HepG2 (cell line): ENCODE results near the gene STIM1. TPM values are rescaled to one million over a fixed set of nuclear protein-coding genes. Genes with fewer than 3 reads are reported as not detected.

Source experiments
- ATAC-seq: fragments of 200-7000 bp; cut with Tn5 transposase; 3 replicates; pipeline ENCODE4 v1.9.1; 2020; ENCODE audit warnings: mild to moderate bottlenecking, moderate library complexity
- BruUV-seq: library from RNA; stranded (reverse); fragments of 400-500 nt; replicated peaks from 2 replicates; lab custom pipeline; 2021; lab: Mats Ljungman, UMichigan
- CTCF ChIA-PET: fragments of 300-600 bp; formaldehyde crosslinking; extraction: SDS; loops from one replicate; lab custom pipeline; 2021; ENCODE audit warnings: low total read pairs, inconsistent platforms, low intra/inter-chr PET ratio; lab: Yijun Ruan, JAX
- POLR2A ChIA-PET: fragments of 350-600 bp; sonication (Branson Sonifier 250); formaldehyde crosslinking; loops from one replicate; lab custom pipeline; 2020; ENCODE audit warnings: antibody characterized with exemption, inconsistent platforms; lab: Yijun Ruan, JAX
- DNase-seq: peaks from one replicate; pipeline ENCODE4 v3.0.0-alpha.2; 2015; ENCODE audit warnings: low spot score
- FAIRE-seq: peaks from 3 replicates; lab custom pipeline; 2011; peaks lifted over from hg19 to GRCh38; lab: Jason Lieb, UNC
- H2AFZ ChIP-seq: one replicate; pipeline ENCODE4 v1.6.1; 2011; ENCODE audit warnings: low read length, inconsistent platforms
- H3K27ac ChIP-seq: fragments of 300-600 bp; 3 replicates; pipeline ENCODE4 v1.8.0; 2011; ENCODE audit warnings: mixed run types, mild to moderate bottlenecking, mixed read lengths, low read length, inconsistent platforms; ENCODE audit not compliant: insufficient read depth; ENCODE audit errors: extremely low read length
- H3K27me3 ChIP-seq, 2 experiments: fragments of 200-600 bp in 1 of 2; 2 replicates in 1 of 2; 3 replicates in 1 of 2; pipeline versions ENCODE4 v1.6.0 to v1.8.0; 2011; ENCODE audit warnings: low read length in 2 of 2, mild to moderate bottlenecking in 2 of 2, moderate library complexity in 2 of 2, inconsistent platforms in 1 of 2; ENCODE audit not compliant: insufficient read depth in 2 of 2, control insufficient read depth in 1 of 2
- H3K36me3 ChIP-seq, 2 experiments: fragments of 200-600 bp in 1 of 2; replicated peaks in 1 of 2; 2 replicates in 1 of 2; 3 replicates in 1 of 2; pipeline versions ENCODE4 v1.5.1 to v1.8.0; 2011; ENCODE audit warnings: low read length in 2 of 2, inconsistent platforms in 1 of 2; ENCODE audit not compliant: insufficient read depth in 2 of 2, control insufficient read depth in 1 of 2
- H3K4me1 ChIP-seq: 2 replicates; pipeline ENCODE4 v1.5.1; 2012; ENCODE audit warnings: low read length, inconsistent platforms; ENCODE audit not compliant: insufficient read depth
- H3K4me2 ChIP-seq: 2 replicates; pipeline ENCODE4 v1.6.0; 2011; ENCODE audit warnings: low read depth, low read length, inconsistent platforms
- H3K4me3 ChIP-seq, 3 experiments: fragments of 200-600 bp in 1 of 3; sonication (generic), shearing (Covaris generic) in 1 of 3; replicated peaks in 1 of 3; 2 replicates each; pipeline ENCODE4 v1.5.1; 2011 to 2016; ENCODE audit warnings: low read length in 3 of 3, inconsistent platforms in 2 of 3, low read depth in 2 of 3, mild to moderate bottlenecking in 2 of 3, control low read depth in 1 of 3, mixed read lengths in 1 of 3; ENCODE audit not compliant: insufficient read depth in 1 of 3
- H3K79me2 ChIP-seq: one replicate; pipeline ENCODE4 v1.6.1; 2011; ENCODE audit warnings: low read length, inconsistent platforms; ENCODE audit not compliant: insufficient read depth
- H3K9ac ChIP-seq: 2 replicates; pipeline ENCODE4 v1.6.0; 2011; ENCODE audit warnings: mild to moderate bottlenecking, low read depth, low read length, inconsistent platforms; ENCODE audit not compliant: insufficient read depth
- H3K9me3 ChIP-seq: 2 replicates; pipeline ENCODE4 v1.5.1; 2012; ENCODE audit warnings: mild to moderate bottlenecking, low read length
- H4K20me1 ChIP-seq: 2 replicates; pipeline ENCODE4 v1.6.0; 2011; ENCODE audit warnings: inconsistent platforms, mild to moderate bottlenecking, low read length, moderate library complexity; ENCODE audit not compliant: insufficient read depth
- MIER3 ChIP-seq: IDR thresholded peaks from 2 replicates; pipeline ENCODE4 v1.6.1; 2016; ENCODE audit warnings: missing compliant biosample characterization, borderline replicate concordance
- PRPF4 ChIP-seq: fragments of 200-400 bp; formaldehyde crosslinking; IDR thresholded peaks from 2 replicates; pipeline ENCODE4 v1.6.1; 2016; ENCODE audit warnings: low read length, low read depth; ENCODE audit not compliant: poor library complexity, severe bottlenecking
- REXO4 ChIP-seq: sonication (generic); formaldehyde crosslinking; IDR thresholded peaks from 2 replicates; pipeline ENCODE4 v1.8.0; 2022; ENCODE audit warnings: missing genetic modification reagents, mild to moderate bottlenecking, borderline replicate concordance
- RXRB ChIP-seq: IDR thresholded peaks from 2 replicates; pipeline ENCODE4 v1.6.1; 2016; ENCODE audit warnings: borderline replicate concordance, missing genetic modification reagents, missing compliant biosample characterization
- SMAD9 ChIP-seq: sonication (generic); formaldehyde crosslinking; IDR thresholded peaks from 2 replicates; pipeline ENCODE4 v1.5.1; 2020; ENCODE audit warnings: mild to moderate bottlenecking, missing genetic modification reagents
- ZBTB37 ChIP-seq: sonication (generic); formaldehyde crosslinking; IDR thresholded peaks from 2 replicates; pipeline ENCODE4 v1.4.0; 2020; ENCODE audit warnings: mild to moderate bottlenecking, missing genetic modification reagents
- ZBTB7B ChIP-seq: sonication (generic); formaldehyde crosslinking; IDR thresholded peaks from 2 replicates; pipeline ENCODE4 v1.4.0; 2020; ENCODE audit warnings: missing genetic modification reagents
- ZMAT3 ChIP-seq: sonication (generic); formaldehyde crosslinking; conservative IDR thresholded peaks from 2 replicates; pipeline ENCODE4 v1.7.0; 2021; ENCODE audit warnings: missing genetic modification reagents
- ZMYM4 ChIP-seq: sonication (generic); formaldehyde crosslinking; IDR thresholded peaks from 2 replicates; pipeline ENCODE4 v1.8.1; 2023; ENCODE audit warnings: mild to moderate bottlenecking, missing genetic modification reagents
- ZNF331 ChIP-seq: sonication (generic); formaldehyde crosslinking; IDR thresholded peaks from 2 replicates; pipeline ENCODE4 v1.4.0; 2020; ENCODE audit warnings: missing genetic modification reagents
- ZNF570 ChIP-seq: sonication (generic); formaldehyde crosslinking; IDR thresholded peaks from 2 replicates; pipeline ENCODE4 v1.4.0; 2020; ENCODE audit warnings: mild to moderate bottlenecking, missing genetic modification reagents, borderline replicate concordance
- ZNF616 ChIP-seq: sonication (generic); formaldehyde crosslinking; IDR thresholded peaks from 2 replicates; pipeline ENCODE4 v1.5.0; 2020; ENCODE audit warnings: low read depth, mild to moderate bottlenecking, missing genetic modification reagents
- ZNF747 ChIP-seq: sonication (generic); formaldehyde crosslinking; IDR thresholded peaks from 2 replicates; pipeline ENCODE4 v1.8.1; 2023; ENCODE audit warnings: missing genetic modification reagents, mild to moderate bottlenecking, borderline replicate concordance
- ZSCAN12 ChIP-seq: sonication (generic); formaldehyde crosslinking; IDR thresholded peaks from 2 replicates; pipeline ENCODE4 v1.9.0; 2021; ENCODE audit warnings: mild to moderate bottlenecking, missing genetic modification reagents
- in situ Hi-C: cut with HindIII; loops from 2 replicates; pipeline ENCODE4 v1.10.0; 2017; ENCODE audit warnings: low pct_unique_long_range_greater_than_20kb; ENCODE audit not compliant: extremely low pct_ligation_motif_present
- intact Hi-C: fragments of 100-400 bp; cut with micrococcal nuclease; formaldehyde crosslinking; loops from one replicate; pipeline ENCODE4 v1.10.0; 2022; ENCODE audit not compliant: unreplicated experiment
- polyA plus RNA-seq, 8 experiments: library from polyadenylated mRNA; depleted of rRNA in 3 of 8; stranded (reverse) in 7 of 8; unstranded in 1 of 8; fragments of >200 nt; fragmentation: Illumina TruSeq in 4 of 8; extraction: Trizol in 4 of 8; gene quantifications; 2 replicates each; pipeline versions ENCODE4 v1.2.1 to v1.2.3, GENCODE V29; 2011 to 2016; ENCODE audit warnings: low read depth in 4 of 8, missing spikeins in 1 of 8, mixed read lengths in 1 of 8; ENCODE audit not compliant: insufficient read depth in 1 of 8
- total RNA-seq, 5 experiments: library from RNA; depleted of rRNA; stranded (reverse); fragments of >200 nt; fragmentation: Illumina TruSeq; extraction: Trizol; gene quantifications; 2 replicates each; pipeline ENCODE4 v1.2.3, GENCODE V29; 2016; ENCODE audit warnings: low read depth in 1 of 5
- TF ChIP-seq, protein P1 (sequence below): sonication (generic); formaldehyde crosslinking; IDR thresholded peaks from 2 replicates; pipeline ENCODE4 v1.4.0; 2020; ENCODE audit warnings: mild to moderate bottlenecking, missing genetic modification reagents

STIM1 gene
- total and polyA plus RNA-seq, 2 of the 13 experiments (the other 11 are each of a cell fraction or from before 2014, with no cell fraction given): 19.2 to 28.5 TPM

GRCh38 chr11:3939211-3939610 lies 83.7 kb downstream of the STIM1 start:
- no peak overlapping the region for H3K27ac ChIP-seq

More at GRCh38 chr11:3939211-3939610, 83.7 kb downstream of the STIM1 start:
- no peak for FAIRE-seq
- H4K20me1 ChIP-seq: no peaks in the 10 kb centered on the region
- in situ Hi-C loops: no loop called here
- TF ChIP-seq PRPF4 (no peak), SMAD9 (no peak), MIER3 (CRISPR knock-in tag) (no peak), RXRB (no peak), ZBTB37 (CRISPR knock-in tag) (no peak), ZNF570 (CRISPR knock-in tag) (no peak), ZMYM4 (CRISPR knock-in tag) (no peak), ZNF331 (CRISPR knock-in tag) (no peak), ZNF616 (no peak), ZSCAN12 (CRISPR knock-in tag) (no peak), REXO4 (no peak), ZBTB7B (CRISPR knock-in tag) (no peak), ZNF747 (CRISPR knock-in tag) (no peak), ZMAT3 (no peak)
- TF ChIP-seq, protein P1, sequence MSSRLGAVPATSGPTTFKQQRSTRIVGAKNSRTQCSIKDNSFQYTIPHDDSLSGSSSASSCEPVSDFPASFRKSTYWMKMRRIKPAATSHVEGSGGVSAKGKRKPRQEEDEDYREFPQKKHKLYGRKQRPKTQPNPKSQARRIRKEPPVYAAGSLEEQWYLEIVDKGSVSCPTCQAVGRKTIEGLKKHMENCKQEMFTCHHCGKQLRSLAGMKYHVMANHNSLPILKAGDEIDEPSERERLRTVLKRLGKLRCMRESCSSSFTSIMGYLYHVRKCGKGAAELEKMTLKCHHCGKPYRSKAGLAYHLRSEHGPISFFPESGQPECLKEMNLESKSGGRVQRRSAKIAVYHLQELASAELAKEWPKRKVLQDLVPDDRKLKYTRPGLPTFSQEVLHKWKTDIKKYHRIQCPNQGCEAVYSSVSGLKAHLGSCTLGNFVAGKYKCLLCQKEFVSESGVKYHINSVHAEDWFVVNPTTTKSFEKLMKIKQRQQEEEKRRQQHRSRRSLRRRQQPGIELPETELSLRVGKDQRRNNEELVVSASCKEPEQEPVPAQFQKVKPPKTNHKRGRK (CRISPR knock-in tag): no peak
- TF ChIP-seq, all 625 proteins: peak for 0
- DNase-seq: no peak
- Histone ChIP-seq H3K4me1 (peaks cover 42% of the 10 kb centered on the region), H3K4me3 (no peak overlapping the region), H2AFZ (no peak overlapping the region), H3K9me3 (no peaks in the 10 kb centered on the region), H3K79me2 (peaks cover 10% of the 10 kb centered on the region), H3K4me2 (no peak overlapping the region), H3K36me3 (no peaks in the 10 kb centered on the region), H3K27me3 (no peaks in the 10 kb centered on the region), H3K9ac (no peak overlapping the region)
- ChIA-PET CTCF (no interaction called here), POLR2A (no interaction called here)
- intact Hi-C loops: no loop called here
- ATAC-seq: no peak
- BruUV-seq: no TSS peak
